OCI-LY3 (cell line): ENCODE data around the gene CENPI.

Experiments used
- H2AFZ ChIP-seq: fragments of 200-600, 300-600 bp; shearing (Covaris generic); 2 replicates; pipeline ENCODE4 v1.6.0; 2014; ENCODE audit warnings: antibody characterized with exemption, low read depth, low read length
- H3K27ac ChIP-seq: fragments of 200-600, 300-600 bp; sonication (generic); 2 replicates; pipeline ENCODE4 v1.5.1; 2014; ENCODE audit warnings: mild to moderate bottlenecking, low read length, moderate library complexity, mixed read lengths
- H3K27me3 ChIP-seq: fragments of 200-600, 300-600 bp; sonication (generic); 2 replicates; pipeline ENCODE4 v1.6.1; 2014; ENCODE audit warnings: low read depth, low read length, mixed read lengths
- H3K36me3 ChIP-seq: fragments of 200-600, 300-600 bp; sonication (generic); replicated peaks from 2 replicates; pipeline ENCODE3; 2014; ENCODE audit warnings: low read depth, low read length, mixed read lengths
- H3K4me1 ChIP-seq: fragments of 300-600, 200-600 bp; sonication (generic); 2 replicates; pipeline ENCODE4 v1.6.1; 2014; ENCODE audit warnings: low read length, mixed read lengths
- H3K4me2 ChIP-seq: fragments of 200-600, 300-600 bp; sonication (generic); 2 replicates; pipeline ENCODE4 v1.6.1; 2014; ENCODE audit warnings: low read length, mixed read lengths
- H3K4me3 ChIP-seq: fragments of 300-600, 200-600 bp; sonication (generic); 2 replicates; pipeline ENCODE4 v1.5.1; 2014; ENCODE audit warnings: antibody characterized with exemption, mild to moderate bottlenecking, low read length, moderate library complexity
- H3K79me2 ChIP-seq: fragments of 300-600, 200-600 bp; shearing (Covaris generic); 2 replicates; pipeline ENCODE4 v1.6.1; 2014; ENCODE audit warnings: mild to moderate bottlenecking, low read length, mixed read lengths
- H3K9ac ChIP-seq: fragments of 300-600, 200-600 bp; shearing (Covaris generic); 2 replicates; pipeline ENCODE4 v1.6.0; 2014; ENCODE audit warnings: mild to moderate bottlenecking, low read length, moderate library complexity
- H3K9me3 ChIP-seq: fragments of 200-600, 300-600 bp; shearing (Covaris generic); 2 replicates; pipeline ENCODE4 v1.6.1; 2014; ENCODE audit warnings: low read length, mixed read lengths; ENCODE audit not compliant: insufficient read depth
- H4K20me1 ChIP-seq: fragments of 200-600, 300-600 bp; sonication (generic); 2 replicates; pipeline ENCODE4 v1.6.1; 2016; ENCODE audit warnings: low read length, mixed read lengths; ENCODE audit not compliant: insufficient read depth
- EZH2phosphoT487 ChIP-seq: fragments of 200-600 bp; shearing (Covaris generic); IDR thresholded peaks from 2 replicates; pipeline ENCODE4 v1.6.1; 2018; ENCODE audit warnings: antibody characterized with exemption, mixed run types, low read depth
- TF ChIP-seq, protein P1 (sequence below): fragments of 200-600, 300-600 bp; sonication (generic); IDR thresholded peaks from 2 replicates; pipeline ENCODE4 v1.5.1; 2014; ENCODE audit warnings: antibody characterized with exemption, low read length, low read depth

CENPI gene

DNA sequence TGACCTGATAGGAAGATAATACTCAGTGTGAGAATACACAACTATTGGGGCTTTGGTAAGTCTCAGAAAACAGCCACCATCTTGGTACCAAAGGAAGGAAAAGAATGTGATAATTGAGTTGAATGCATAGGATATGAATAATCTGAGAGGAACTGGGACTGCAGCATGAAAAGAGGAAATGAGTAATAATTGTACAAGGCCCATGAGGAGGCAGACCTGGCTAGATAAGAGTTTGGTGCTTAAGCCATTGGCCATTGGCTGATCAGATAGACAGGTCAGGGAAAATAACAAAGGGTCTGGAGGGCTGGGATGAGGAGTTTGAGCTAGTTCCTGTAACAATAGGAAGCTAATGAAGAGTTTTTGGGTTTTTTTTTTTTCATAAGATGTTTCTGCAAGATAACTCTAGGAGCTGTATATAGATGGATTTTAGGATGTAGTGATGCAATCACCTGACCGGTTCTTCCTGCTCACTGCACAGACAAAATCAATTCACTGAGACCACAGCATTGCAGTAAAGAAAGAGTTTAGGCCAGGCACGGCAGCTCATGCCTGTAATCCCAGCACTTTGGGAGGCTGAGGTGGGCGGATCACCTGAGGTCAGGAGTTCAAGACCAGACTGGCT is 40.8 kb upstream of the CENPI start:
- no peak overlapping the region for H2AFZ ChIP-seq
- H3K27ac ChIP-seq, result peak overlapping the region; percentile 74
- H3K36me3 ChIP-seq, result no peaks in the 10 kb centered on the region
- H3K4me1 ChIP-seq, result peaks cover 31% of the 10 kb centered on the region
- H4K20me1 ChIP-seq, result no peaks in the 10 kb centered on the region
- H3K4me3 ChIP-seq, result no peak overlapping the region; the same call in 1 of the 2 replicates
- TF ChIP-seq EZH2phosphoT487, result no peak
- TF ChIP-seq, protein P1, sequence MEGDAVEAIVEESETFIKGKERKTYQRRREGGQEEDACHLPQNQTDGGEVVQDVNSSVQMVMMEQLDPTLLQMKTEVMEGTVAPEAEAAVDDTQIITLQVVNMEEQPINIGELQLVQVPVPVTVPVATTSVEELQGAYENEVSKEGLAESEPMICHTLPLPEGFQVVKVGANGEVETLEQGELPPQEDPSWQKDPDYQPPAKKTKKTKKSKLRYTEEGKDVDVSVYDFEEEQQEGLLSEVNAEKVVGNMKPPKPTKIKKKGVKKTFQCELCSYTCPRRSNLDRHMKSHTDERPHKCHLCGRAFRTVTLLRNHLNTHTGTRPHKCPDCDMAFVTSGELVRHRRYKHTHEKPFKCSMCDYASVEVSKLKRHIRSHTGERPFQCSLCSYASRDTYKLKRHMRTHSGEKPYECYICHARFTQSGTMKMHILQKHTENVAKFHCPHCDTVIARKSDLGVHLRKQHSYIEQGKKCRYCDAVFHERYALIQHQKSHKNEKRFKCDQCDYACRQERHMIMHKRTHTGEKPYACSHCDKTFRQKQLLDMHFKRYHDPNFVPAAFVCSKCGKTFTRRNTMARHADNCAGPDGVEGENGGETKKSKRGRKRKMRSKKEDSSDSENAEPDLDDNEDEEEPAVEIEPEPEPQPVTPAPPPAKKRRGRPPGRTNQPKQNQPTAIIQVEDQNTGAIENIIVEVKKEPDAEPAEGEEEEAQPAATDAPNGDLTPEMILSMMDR, result no peak
- peak overlapping the region; percentile 48 for H3K4me2 ChIP-seq
- H3K79me2 ChIP-seq, result no peaks in the 10 kb centered on the region
- no peak overlapping the region for H3K9ac ChIP-seq
- no peaks in the 10 kb centered on the region for H3K9me3 ChIP-seq
- H3K27me3 ChIP-seq, result no peaks in the 10 kb centered on the region

DNA sequence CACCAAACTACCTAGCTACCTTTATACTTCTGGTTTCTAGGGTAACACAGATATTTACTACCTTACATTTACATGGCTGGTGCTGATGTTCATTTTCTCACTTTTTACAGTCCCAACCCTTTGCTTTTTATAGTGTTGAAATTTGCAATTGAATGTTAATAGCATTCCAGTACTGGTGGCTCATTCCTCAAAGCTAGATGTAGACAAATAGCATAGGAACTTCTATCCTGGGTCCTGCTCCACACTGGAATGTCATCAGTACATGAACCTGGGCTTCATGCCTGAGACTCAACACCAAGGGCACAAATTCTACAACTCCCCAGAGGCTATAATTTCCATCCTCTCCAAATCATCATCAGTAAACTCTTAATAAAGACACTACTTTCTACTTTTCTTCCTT is 35.8 kb upstream of the CENPI start:
- H2AFZ ChIP-seq, result no peak overlapping the region
- H3K4me2 ChIP-seq, result no peak overlapping the region
- TF ChIP-seq EZH2phosphoT487, result no peak
- TF ChIP-seq, protein P1, result no peak

DNA sequence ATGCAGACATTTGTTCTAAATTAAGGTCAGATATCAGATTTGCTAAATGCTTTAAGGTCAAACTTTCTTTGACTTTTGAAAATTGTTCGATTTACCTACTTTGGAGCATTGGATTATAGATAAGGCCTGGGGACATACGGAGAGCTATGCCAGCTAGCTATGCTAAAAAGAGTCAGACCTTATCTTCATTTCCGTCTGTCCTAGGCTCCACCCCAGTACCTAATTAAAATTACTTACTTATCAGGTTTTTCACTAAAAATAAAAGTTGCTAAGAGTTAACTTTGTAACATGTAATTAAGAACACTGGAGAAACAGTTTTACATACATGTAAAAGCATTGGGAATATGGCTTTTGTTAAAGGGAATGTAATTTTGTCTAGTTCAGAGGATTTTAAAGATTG is 26.4 kb upstream of the CENPI start:
- Histone ChIP-seq H3K9ac (no peak overlapping the region), H4K20me1 (no peaks in the 10 kb centered on the region), H3K27ac (no peak overlapping the region), H3K27me3 (no peaks in the 10 kb centered on the region), H2AFZ (no peak overlapping the region), H3K4me2 (no peak overlapping the region), H3K4me1 (no peaks in the 10 kb centered on the region), H3K4me3 (no peak overlapping the region), H3K79me2 (no peaks in the 10 kb centered on the region), H3K36me3 (no peaks in the 10 kb centered on the region), H3K9me3 (no peaks in the 10 kb centered on the region)
- TF ChIP-seq EZH2phosphoT487, result no peak
- TF ChIP-seq, protein P1, result no peak

More for the DNA sequence above, 35.8 kb upstream of the CENPI start:
- Histone ChIP-seq H3K4me1 (peaks cover 9% of the 10 kb centered on the region), H3K36me3 (no peaks in the 10 kb centered on the region), H3K79me2 (no peaks in the 10 kb centered on the region), H3K27ac (no peak overlapping the region), H3K9ac (no peak overlapping the region), H4K20me1 (no peaks in the 10 kb centered on the region), H3K9me3 (no peaks in the 10 kb centered on the region), H3K27me3 (no peaks in the 10 kb centered on the region), H3K4me3 (no peak overlapping the region)

DNA sequence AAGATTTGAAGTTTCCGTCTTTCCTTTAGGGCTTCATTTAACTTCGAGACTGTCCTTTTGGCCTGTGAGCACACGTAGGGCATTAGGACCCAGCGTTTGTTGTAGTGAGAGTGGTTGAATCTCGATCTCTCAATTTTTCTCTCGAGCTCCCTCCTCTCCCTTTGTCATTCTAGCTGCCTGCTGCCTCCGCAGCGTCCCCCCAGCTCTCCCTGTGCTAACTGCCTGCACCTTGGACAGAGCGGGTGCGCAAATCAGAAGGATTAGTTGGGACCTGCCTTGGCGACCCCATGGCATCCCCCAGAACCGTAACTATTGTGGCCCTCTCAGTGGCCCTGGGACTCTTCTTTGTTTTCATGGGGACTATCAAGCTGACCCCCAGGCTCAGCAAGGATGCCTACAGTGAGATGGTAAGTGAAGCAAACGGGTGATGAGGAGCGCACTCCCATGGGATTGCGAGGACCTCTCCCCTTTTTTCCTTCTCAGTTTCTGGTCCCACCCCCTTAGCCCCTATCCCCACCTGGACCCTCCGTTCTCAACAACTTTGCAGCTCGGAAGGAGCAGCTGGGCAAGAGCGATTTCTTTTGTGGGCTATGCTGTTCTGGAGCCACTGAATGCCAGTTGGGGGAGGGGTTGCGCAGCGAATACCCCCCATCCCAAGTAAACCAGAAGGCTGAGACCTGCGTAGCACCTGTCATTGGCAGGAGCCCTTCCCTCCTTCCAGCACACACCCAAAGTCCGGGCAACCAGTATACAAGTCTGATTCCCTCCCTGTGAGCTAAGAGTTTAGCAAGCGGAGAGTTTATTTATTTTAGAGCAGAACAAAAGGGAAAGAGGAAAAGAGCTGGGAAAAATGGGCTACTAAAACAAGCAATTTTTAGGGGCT is 19.0 kb upstream of the CENPI start, which contains the start of gene TMEM35A:
Gene TMEM35A, plus strand, starts transcription at position 164 of the 883 bp plus-strand sequence. Its CDS starts 124 bp downstream, at position 288.
- Histone ChIP-seq H3K9ac (no peak within 1 kb of the TSS), H2AFZ (no peak within 1 kb of the TSS), H3K4me3 (peak within 1 kb of the TSS; percentile 21; the same call in 1 of the 2 replicates), H3K9me3 (no peaks in the 10 kb centered on the region), H3K36me3 (no peaks in the 10 kb centered on the region), H3K79me2 (no peaks in the 10 kb centered on the region), H4K20me1 (no peaks in the 10 kb centered on the region), H3K27ac (no peak within 1 kb of the TSS), H3K27me3 (no peaks in the 10 kb centered on the region), H3K4me1 (no peaks in the 10 kb centered on the region), H3K4me2 (peak within 1 kb of the TSS; percentile 9; the same call in 1 of the 2 replicates)
- TF ChIP-seq, protein P1, result no peak
- TF ChIP-seq EZH2phosphoT487, result no peak
